DOHH2 (cell line): ENCODE measurements around the gene MAT2B.

ENCODE experiments used
- EZH2phosphoT487 ChIP-seq: fragments of 200-600 bp; sonication (generic); IDR thresholded peaks from 2 replicates; pipeline ENCODE4 v1.6.1; 2017; ENCODE audit warnings: borderline replicate concordance, mild to moderate bottlenecking, antibody characterized with exemption, low read length, moderate library complexity, mixed read lengths
- TF ChIP-seq, protein P1 (sequence below): fragments of 200-600 bp; sonication (generic); IDR thresholded peaks from one replicate; pipeline ENCODE4 v1.5.1; 2014; ENCODE audit warnings: antibody characterized with exemption, mild to moderate bottlenecking, low read depth, low read length; ENCODE audit not compliant: poor library complexity, severe bottlenecking

GRCh38 chr5:163506726-163507125 lies 1.3 kb downstream of the MAT2B start:
- TF ChIP-seq, protein P1, sequence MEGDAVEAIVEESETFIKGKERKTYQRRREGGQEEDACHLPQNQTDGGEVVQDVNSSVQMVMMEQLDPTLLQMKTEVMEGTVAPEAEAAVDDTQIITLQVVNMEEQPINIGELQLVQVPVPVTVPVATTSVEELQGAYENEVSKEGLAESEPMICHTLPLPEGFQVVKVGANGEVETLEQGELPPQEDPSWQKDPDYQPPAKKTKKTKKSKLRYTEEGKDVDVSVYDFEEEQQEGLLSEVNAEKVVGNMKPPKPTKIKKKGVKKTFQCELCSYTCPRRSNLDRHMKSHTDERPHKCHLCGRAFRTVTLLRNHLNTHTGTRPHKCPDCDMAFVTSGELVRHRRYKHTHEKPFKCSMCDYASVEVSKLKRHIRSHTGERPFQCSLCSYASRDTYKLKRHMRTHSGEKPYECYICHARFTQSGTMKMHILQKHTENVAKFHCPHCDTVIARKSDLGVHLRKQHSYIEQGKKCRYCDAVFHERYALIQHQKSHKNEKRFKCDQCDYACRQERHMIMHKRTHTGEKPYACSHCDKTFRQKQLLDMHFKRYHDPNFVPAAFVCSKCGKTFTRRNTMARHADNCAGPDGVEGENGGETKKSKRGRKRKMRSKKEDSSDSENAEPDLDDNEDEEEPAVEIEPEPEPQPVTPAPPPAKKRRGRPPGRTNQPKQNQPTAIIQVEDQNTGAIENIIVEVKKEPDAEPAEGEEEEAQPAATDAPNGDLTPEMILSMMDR, result no peak
- no peak for TF ChIP-seq EZH2phosphoT487
